NCI-H187 treated with DMSO at 0.1 percent for 48 hours (cell line): Measurements from ENCODE around the gene TEX19.
"Not testable (repeated sequence)": the region's sequence is repeated elsewhere in the genome, so short reads cannot be mapped to it uniquely, and the experiment has no call there.

Experiments
- DNase-seq: peaks from one replicate; lab custom pipeline; 2025; lab: John Stamatoyannopoulos, UW

TEX19 gene

DNA sequence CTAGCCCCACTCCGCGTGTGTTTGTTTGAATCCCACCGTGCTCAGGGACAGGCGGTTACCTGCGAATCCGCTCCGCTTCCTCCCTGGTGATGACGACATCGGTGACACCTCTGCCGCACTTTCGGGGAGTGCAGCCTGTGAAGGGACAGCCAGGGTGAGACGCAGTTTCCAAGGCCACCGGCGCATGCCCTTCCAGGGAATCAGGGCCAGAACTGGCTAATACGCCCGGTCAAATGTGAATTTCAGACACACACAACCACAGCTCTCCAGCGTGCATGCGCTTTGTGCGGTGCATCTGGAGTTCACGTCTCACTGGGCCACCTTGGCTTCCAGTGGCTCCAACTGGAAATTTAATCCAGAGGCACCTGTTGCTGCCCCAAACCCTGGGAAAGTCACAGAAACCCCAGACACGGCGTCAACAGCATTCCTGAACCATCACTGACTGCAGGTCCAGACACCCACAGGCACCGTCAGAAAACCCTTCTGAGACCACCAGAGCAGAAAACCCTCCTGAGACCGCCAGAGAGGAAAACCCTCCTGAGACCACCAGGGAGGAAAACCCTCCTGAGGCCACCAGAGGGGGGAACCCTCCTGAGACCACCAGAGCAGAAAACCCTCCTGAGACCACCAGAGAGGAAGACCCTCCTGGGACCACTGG, 52.5 kb downstream of the TEX19 start:
- no peak for DNase-seq

DNA sequence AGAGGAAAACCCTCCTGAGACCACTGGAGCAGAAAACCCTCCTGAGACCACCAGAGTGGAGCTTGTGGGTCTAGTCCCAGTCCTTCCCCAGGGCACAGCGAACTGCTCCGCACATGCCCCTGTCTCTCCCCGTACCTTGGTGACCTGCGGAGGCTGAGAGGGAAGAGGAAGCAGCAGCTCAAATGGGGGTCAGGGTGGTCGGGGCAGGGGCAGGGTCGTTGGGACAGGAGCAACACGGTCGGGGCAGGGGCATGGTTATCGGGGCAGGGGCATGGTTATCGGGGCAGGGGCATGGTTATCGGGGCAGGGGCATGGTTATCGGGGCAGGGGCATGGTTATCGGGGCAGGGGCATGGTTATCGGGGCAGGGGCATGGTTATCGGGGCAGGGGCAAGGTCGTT, 53.0 kb downstream of the TEX19 start:
- not testable (repeated sequence) for DNase-seq

DNA sequence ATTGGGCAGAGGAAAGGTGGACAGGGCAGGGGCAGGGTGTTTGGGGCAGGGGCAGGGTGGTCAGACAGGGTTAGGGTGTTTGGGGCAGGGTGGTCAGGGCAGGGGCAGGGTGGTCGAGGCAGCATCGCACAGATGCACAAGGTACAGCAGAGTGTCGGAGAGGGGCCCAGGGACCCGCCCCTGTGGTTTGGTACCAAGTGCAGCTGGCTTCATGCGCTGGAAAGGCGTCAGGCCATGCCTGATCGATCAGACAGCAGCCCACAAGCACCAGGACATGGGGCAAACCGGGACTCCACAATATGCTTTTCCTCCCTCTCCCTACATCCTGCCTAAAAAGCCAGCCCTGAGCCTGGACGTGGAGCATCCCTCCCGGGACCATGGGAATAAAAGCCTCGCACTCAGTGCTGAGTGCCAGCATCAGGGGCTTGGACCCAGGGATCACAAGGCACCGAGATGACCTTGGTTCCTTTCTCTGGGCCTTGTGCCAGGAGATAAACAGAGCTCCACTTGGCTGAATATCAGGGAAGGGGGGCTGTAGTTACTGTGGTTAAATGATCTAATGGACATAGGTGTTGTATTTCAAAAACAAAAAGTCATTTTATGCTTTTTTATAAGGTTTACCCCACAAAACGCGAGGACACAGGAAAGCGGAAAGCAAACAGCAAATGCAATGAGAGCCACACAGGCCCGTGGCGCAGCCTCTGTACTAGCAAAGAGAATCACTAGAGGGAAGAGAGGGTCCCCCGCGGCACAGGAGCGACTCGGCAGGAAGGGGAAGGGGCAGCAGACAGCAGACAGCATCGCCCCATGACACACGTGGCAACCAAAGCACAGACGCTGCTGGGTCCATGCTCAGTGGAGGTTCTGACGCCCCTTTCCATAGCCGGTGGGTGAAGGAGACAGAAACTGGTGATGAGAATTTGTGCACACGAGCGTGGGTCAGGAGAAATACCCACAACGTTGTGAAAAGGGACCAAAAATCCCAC, 53.8 kb downstream of the TEX19 start:
- no peak for DNase-seq
